Neural cell (in vitro differentiated cells): ENCODE results near the gene PDE4D.

ENCODE experiments used
- EP300 ChIP-seq: fragments of 450-650 bp; conservative IDR thresholded peaks from 2 replicates; pipeline ENCODE4 v1.6.1; 2014; ENCODE audit warnings: antibody characterized with exemption, mild to moderate bottlenecking, moderate library complexity; ENCODE audit not compliant: poor library complexity, severe bottlenecking
- EZH2 ChIP-seq: fragments of 200-600, 300-800 bp; shearing (Covaris generic), sonication (generic); IDR thresholded peaks from 2 replicates; pipeline ENCODE4 v1.6.1; 2014; ENCODE audit warnings: antibody characterized with exemption, low read length, borderline replicate concordance, mild to moderate bottlenecking; ENCODE audit not compliant: insufficient read depth, poor library complexity, severe bottlenecking
- MXI1 ChIP-seq: fragments of 450-650 bp; conservative IDR thresholded peaks from 2 replicates; pipeline ENCODE4 v1.6.1; 2014; ENCODE audit warnings: antibody characterized with exemption, mild to moderate bottlenecking; ENCODE audit not compliant: poor library complexity, severe bottlenecking
- RAD21 ChIP-seq: fragments of 450-650 bp; conservative IDR thresholded peaks from 2 replicates; pipeline ENCODE4 v1.6.1; 2014; ENCODE audit warnings: antibody characterized with exemption, mild to moderate bottlenecking, moderate library complexity
- REST ChIP-seq: IDR thresholded peaks from 2 replicates; pipeline ENCODE4 v1.6.1; 2012; ENCODE audit warnings: borderline replicate concordance
- SMC3 ChIP-seq: fragments of 450-650 bp; conservative IDR thresholded peaks from 2 replicates; pipeline ENCODE4 v1.6.1; 2014; ENCODE audit warnings: antibody characterized with exemption, mild to moderate bottlenecking, moderate library complexity; ENCODE audit not compliant: poor library complexity
- TAF1 ChIP-seq: IDR thresholded peaks from 2 replicates; pipeline ENCODE4 v1.6.1; 2012; ENCODE audit warnings: low read depth
- TF ChIP-seq, protein P1 (sequence below): fragments of 450-650 bp; IDR thresholded peaks from 2 replicates; pipeline ENCODE4 v1.5.1; 2014; ENCODE audit warnings: antibody characterized with exemption, mild to moderate bottlenecking, moderate library complexity; ENCODE audit not compliant: poor library complexity, severe bottlenecking

- TF ChIP-seq, protein P1, sequence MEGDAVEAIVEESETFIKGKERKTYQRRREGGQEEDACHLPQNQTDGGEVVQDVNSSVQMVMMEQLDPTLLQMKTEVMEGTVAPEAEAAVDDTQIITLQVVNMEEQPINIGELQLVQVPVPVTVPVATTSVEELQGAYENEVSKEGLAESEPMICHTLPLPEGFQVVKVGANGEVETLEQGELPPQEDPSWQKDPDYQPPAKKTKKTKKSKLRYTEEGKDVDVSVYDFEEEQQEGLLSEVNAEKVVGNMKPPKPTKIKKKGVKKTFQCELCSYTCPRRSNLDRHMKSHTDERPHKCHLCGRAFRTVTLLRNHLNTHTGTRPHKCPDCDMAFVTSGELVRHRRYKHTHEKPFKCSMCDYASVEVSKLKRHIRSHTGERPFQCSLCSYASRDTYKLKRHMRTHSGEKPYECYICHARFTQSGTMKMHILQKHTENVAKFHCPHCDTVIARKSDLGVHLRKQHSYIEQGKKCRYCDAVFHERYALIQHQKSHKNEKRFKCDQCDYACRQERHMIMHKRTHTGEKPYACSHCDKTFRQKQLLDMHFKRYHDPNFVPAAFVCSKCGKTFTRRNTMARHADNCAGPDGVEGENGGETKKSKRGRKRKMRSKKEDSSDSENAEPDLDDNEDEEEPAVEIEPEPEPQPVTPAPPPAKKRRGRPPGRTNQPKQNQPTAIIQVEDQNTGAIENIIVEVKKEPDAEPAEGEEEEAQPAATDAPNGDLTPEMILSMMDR = peak; percentile 89
- TF ChIP-seq TAF1 (no peak), MXI1 (no peak), EP300 (no peak), RAD21 (peak; percentile 96), REST (no peak), EZH2 (no peak), SMC3 (peak; percentile 95)
These were observed 93.7 kb downstream of the PDE4D start for GRCh38 chr5:59799668-59800346.
